Dermis microvascular lymphatic vessel endothelial cell (primary cell): ENCODE results near the gene COA6. TPM values are rescaled to one million over a fixed set of nuclear protein-coding genes. Genes with fewer than 3 reads are reported as not detected.
"Not testable (repeated sequence)": the region's sequence is repeated elsewhere in the genome, so short reads cannot be mapped to it uniquely, and the experiment has no call there.

ENCODE experiments used
- DNase-seq, 2 donors: peaks; one replicate each; pipeline versions ENCODE4 v3.0.0 to v3.0.0-alpha.2; 2010; ENCODE audit warnings: low read depth in 2 of 2
- total RNA-seq: library from RNA; depleted of rRNA; stranded (reverse); fragments of >200 nt; gene quantifications from 2 replicates; pipeline ENCODE4 v1.2.1, GENCODE V29; 2014

The COA6 gene
- total RNA-seq, 1 donor from 2014 or later, result 16.7 TPM

- no peak for DNase-seq
These were observed 4.2 kb upstream of the COA6 start for GRCh38 chr1:234369033-234369430.

- no peak for DNase-seq
These were observed 3.5 kb upstream of the COA6 start for GRCh38 chr1:234369784-234370183.

- no peak for DNase-seq
These were observed 1.8 kb upstream of the COA6 start for GRCh38 chr1:234371414-234371813.

GRCh38 chr1:234372011-234372757 lies 1.1 kb upstream of the COA6 start:
- no peak for DNase-seq

- no peak for DNase-seq
These were observed 651 bp downstream of the COA6 start for GRCh38 chr1:234373959-234374254.

- no peak for DNase-seq
These were observed 2.4 kb downstream of the COA6 start for GRCh38 chr1:234375672-234376071.

GRCh38 chr1:234379591-234380109 lies 6.4 kb downstream of the COA6 start:
- not testable (repeated sequence) for DNase-seq

GRCh38 chr1:234381699-234382555 lies 8.7 kb downstream of the COA6 start:
- DNase-seq, result no peak

GRCh38 chr1:234386122-234386521 lies 12.9 kb downstream of the COA6 start:
- no peak for DNase-seq

- no peak for DNase-seq
These were observed 14.8 kb downstream of the COA6 start for GRCh38 chr1:234388094-234388493.

GRCh38 chr1:234393190-234393589 lies 19.9 kb downstream of the COA6 start:
- DNase-seq, result no peak

GRCh38 chr1:234395297-234395696 lies 22.0 kb downstream of the COA6 start:
- DNase-seq, result no peak

GRCh38 chr1:234396092-234396491 lies 22.8 kb downstream of the COA6 start:
- no peak for DNase-seq

- DNase-seq, result no peak
These were observed 23.6 kb downstream of the COA6 start for GRCh38 chr1:234396871-234397270.

GRCh38 chr1:234397732-234398131 lies 24.5 kb downstream of the COA6 start:
- DNase-seq, result no peak

- DNase-seq, result no peak
These were observed 25.7 kb downstream of the COA6 start for GRCh38 chr1:234398849-234399381.

- not testable (repeated sequence) for DNase-seq
These were observed 26.3 kb downstream of the COA6 start for GRCh38 chr1:234399515-234399914.

- peak; percentile 48 to 54 for DNase-seq
These were observed 27.5 kb downstream of the COA6 start for GRCh38 chr1:234400773-234401172.

GRCh38 chr1:234401658-234402057 lies 28.4 kb downstream of the COA6 start:
- no peak for DNase-seq

- no peak for DNase-seq
These were observed 29.7 kb downstream of the COA6 start for GRCh38 chr1:234402939-234403338.

GRCh38 chr1:234405676-234406075 lies 32.4 kb downstream of the COA6 start:
- DNase-seq, result no peak

- no peak for DNase-seq
These were observed 33.6 kb downstream of the COA6 start for GRCh38 chr1:234406871-234407270.
